Left lobe of liver (tissue), 2 donors: ENCODE data around the gene SENP5. TPM values are rescaled to one million over a fixed set of nuclear protein-coding genes. Genes with fewer than 3 reads are reported as not detected.
A peak's percentile ranks its signal among the peaks of the same experiment; 100 is the strongest.

ENCODE experiments used
- ATAC-seq: fragments of 200-7000 bp; cut with Tn5 transposase; one replicate; pipeline ENCODE4 v1.9.1; 2020; ENCODE audit warnings: mild to moderate bottlenecking, moderate library complexity
- DNase-seq: peaks from one replicate; pipeline ENCODE4 v3.0.0-alpha.2; 2020; ENCODE audit warnings: low spot score
- total RNA-seq: library from RNA; stranded (reverse); gene quantifications from one replicate; pipeline ENCODE4 v1.2.1, GENCODE V29; 2021
- donor health status: DM: no; HTN: no; CAD: no; lungs with moderate emphysema.
- donor health status: DM: no; HTN: yes; CAD: no.

SENP5 gene
- total RNA-seq, 1 donor from 2014 or later, result 12.2 TPM

DNA sequence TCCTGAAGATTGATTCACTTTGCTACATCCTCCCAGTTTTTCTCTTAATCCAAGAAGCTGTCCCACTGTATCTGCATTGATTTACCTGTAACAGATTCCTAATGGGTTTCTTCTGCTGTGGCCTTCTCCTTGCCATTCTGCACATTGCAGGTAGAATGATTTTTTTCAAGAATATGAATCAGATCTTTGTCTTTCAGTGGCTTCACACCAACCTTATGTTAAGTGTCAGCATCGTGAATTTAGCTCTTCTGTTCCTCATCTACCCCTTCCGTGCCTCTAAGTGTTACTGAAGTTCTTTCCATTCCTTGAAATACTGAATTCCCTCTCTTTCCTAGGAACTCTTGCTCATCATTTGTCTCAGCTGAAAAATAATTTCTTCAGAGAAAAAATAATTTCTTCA is 7.5 kb downstream of the SENP5 start:
- no peak for ATAC-seq
- DNase-seq, result no peak

DNA sequence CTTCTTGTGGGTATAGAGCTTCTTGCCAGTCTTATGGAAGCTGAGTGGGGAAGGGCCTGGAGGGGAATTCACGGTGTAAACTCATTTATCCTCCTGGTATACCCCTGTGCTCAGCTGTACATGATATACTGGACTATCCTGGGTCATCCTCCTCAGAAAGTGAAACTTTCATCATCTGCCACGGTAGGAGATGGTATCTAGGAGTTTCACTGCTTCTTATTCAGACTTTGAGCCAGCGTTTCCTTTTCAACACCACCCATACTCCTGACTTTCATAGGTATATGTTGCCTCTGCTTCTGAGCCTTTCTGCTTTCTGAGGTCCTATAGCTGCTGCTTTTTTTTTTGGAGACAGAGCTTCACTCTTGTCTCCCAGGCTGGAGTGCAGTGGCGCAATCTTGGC is 15.6 kb downstream of the SENP5 start:
- DNase-seq (no peak), ATAC-seq (no peak)

DNA sequence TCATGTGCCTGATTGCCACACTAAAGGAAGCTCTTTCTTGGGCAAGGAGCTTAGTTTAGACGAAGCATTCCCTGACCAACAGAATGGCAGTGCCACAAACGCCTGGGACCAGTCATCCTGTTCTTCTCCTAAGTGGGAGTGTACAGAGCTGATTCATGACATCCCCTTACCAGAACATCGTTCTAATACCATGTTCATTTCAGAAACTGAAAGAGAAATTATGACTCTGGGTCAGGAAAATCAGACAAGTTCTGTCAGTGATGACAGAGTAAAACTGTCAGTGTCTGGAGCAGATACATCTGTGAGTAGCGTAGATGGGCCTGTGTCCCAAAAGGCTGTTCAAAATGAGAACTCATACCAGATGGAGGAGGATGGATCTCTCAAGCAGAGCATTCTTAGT is 18.4 kb downstream of the SENP5 start:
- no peak for ATAC-seq
- DNase-seq, result no peak

DNA sequence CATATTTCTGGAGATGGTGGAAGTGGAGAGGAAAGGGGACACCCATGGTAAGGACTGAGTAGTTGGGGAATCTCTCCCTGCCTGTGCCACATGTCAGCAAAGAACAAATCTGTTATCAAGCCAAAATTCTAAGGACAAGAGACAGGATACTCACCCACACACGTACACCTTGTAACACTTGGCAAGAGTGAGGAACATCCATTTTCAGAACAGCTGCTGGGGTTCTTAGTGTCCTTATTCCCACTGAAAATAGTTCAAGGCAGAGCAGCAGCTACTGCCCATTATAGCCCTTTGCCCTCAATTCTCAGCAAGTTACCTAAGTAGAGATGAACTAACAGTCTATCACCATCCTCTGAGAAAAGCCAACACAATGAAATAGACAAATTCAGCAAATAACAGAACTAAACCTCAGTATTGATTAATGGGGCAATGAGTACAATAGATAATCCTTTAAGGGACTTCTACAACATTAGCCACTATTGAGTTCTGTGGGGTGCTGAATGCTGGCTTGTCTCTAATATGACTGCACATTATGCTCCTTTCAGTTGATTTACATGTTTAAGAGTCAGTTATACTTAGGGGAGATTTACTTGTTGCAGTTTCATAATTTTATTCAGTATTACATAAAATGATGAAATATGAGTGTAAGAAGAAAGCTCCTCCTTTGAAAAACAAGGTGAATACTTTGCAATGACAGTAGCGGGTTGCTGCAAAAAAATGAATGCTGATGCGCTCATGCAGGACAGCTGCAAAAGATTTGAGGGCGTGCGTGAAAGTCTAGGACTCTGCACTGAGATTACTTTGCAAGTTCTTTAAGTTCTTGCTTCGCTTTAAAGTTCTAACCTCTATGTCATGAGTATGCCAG is 22.4 kb downstream of the SENP5 start:
- no peak for DNase-seq

DNA sequence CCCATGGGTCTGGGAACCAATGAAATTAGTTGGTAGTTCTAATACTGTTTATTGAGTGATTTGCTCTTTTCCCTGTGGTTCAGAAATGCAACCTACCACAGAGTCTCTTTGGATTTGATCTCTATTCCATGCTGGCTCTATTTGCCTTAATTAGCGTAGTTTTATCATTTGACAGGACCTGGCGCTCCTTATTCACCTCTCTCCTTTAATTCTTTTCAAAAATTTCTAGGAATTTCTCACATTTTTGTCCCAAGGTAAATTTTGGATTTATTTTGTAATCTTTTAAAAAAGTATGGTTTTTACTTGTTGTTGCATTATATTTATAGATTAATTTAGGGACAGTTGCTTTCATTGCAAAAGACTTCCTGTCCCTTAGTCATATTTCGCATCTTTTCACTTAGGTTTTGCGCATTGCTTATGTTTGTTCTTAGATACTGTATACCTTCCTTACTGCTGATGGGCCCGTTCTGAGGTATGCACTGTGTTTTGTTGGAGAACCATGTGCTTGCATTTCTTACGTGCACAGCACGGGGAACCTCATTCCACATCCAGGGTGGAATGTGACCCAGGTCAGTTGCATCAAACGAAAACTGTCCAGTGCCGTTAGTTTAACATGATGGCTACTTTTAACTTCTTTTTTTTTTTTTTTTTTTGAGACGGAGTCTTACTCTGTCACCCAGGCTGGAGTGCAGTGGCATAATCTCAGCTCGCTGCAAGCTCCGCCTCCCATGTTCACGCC is 27.0 kb downstream of the SENP5 start:
- DNase-seq (no peak), ATAC-seq (no peak)

More for the DNA sequence above, 22.4 kb downstream of the SENP5 start:
- ATAC-seq, result no peak

DNA sequence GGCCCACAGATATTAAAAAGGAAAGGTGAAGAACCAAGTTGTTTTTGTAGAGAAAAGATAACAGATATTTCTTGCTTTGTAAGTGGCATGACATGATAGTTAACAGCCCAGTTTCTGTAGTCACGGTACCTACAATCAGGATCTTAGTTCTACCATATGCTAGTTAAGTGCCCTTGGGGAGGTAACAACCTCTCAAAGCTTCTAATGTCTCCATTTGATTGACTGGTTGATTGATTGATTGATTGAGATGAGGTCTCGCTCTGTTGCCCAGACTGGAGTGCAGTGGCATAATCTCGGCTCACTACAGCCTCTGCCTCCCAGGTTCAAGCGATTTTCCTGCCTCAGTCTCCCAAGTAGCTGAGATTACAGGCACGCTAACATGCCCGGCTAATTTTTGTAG is 28.5 kb downstream of the SENP5 start:
- no peak for ATAC-seq
- DNase-seq, result no peak

DNA sequence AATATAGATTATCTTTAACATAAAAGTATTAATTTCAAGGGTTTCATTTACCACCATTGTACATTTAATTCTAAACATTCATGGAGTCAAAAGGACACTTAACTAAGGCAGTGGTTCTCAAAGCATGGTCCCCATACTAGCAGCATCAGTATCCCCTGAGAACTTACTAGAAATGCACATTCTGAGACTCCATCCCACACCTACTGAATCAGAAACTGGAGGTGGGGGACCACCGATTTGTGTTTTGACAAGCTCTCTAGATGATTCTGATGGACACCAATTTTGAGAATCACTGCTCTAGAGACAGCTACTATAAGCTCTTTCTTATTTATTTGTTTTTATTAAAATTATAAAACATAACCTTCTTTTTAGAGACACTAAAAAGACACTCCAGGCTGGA is 34.0 kb downstream of the SENP5 start:
- DNase-seq, result no peak

DNA sequence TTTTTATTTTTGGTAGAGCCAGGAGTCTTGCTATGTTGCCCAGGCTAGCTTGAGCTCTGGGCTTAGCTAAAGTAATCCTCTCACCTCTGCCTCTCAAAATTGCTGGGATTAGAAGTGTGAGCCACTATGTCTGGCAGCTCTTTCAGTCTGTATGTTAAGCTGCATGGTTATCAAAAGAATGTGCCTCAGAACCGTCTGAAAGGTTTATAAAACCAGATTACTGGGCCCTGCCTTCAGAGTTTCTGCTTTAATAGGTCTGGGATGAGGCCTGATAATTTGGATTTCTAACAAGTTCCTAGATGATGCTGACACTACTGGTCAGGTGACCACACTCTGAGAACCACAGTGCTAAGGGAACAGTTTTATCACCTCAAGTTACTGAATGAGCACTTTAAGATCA is 34.6 kb downstream of the SENP5 start:
- ATAC-seq (no peak), DNase-seq (no peak)

More for the DNA sequence above, 34.0 kb downstream of the SENP5 start:
- no peak for ATAC-seq

DNA sequence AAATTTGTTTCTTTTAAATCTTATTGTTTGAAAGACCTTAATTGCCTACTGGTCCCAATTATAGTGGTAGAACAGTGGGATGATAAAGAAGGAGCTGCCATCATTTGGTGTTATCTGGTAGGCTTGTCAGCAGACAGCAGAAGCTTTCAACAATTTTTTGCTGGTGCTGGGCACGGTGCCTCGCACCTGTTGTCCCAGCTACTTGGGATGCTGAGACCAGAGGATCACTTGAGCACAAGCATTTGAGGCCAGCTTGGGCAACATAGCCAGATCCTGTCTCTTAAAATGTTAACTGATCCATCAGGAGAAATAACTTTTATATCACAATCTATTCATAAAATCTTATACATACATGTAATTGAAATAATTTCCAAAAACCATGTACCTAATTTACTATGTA is 36.0 kb downstream of the SENP5 start:
- ATAC-seq, result no peak
- no peak for DNase-seq

DNA sequence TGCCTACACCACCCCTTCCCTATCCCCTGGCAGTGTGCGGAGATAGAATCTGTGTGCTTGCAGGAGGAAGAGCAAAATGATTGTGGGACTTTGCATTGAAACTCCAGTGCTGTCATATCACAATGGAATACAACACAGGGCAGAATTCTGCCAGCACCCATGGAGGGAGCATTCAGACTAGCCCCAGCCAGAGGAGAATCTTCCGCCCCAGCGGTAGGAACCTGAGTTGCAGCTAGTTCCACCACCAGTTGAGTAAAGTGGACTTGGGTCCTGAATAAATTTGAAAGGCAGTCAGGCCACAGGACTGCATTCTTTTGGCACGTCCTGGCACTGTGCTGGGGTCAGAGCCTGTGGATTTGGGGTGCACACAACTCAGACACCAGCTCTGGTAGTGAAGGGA is 47.1 kb downstream of the SENP5 start:
- DNase-seq (no peak), ATAC-seq (no peak)

DNA sequence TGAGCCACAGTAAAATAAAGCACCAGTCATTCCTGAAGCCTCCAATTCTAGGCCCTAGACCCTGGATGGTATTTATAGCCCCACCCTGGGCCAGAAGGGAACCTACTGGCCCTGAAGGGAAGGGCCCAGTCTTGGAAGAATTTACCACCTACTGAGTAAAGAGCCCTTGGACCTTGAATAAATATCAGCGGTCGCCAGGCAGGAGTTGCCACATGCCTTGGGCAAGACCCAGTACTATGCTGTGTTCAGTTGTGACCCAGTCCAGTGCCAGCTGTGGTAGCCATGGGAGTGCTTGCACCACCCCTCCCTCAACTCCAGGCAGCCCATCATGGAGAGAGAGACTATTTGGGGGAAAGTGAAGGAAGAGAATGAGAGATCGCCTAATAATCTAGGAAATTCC is 47.7 kb downstream of the SENP5 start:
- DNase-seq (no peak), ATAC-seq (no peak)

DNA sequence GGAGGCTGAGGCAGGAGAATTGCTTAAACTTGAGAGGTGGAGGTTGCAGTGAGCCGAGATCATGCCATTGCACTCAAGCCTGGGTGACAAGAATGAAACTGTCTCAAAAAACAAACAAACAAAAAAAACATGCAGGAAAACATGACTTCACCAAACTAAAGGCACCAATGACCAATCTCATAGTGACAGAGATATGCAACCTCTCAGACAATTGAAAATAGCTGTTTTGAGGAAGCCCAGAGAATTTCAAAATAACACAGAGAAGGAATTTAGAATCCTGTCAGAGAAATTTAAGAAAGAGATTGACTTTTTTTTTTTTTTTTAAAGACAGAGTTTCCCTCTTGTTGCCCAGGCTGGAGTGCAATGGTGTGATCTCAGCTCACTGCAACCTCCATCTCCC is 48.5 kb downstream of the SENP5 start:
- no peak for DNase-seq
- no peak for ATAC-seq

DNA sequence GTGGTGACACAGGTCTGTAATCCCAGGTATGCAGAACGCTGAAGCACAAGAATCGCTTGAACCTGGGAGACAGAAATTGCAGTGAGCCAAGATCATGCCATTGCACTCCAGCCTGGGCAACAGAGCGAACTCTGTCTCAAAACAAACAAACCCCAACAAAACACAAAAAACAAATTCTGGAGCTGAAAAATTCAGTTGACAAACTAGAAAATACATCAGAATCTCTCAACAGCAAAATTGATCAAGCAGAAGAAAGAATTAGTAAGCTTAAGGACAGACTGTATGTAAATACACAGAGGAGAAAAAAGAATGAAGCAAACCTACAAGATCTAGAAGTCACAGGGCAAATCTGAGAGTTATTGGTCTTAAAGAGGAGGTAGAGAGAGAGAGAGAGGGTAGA is 49.3 kb downstream of the SENP5 start:
- ATAC-seq (no peak), DNase-seq (no peak)

DNA sequence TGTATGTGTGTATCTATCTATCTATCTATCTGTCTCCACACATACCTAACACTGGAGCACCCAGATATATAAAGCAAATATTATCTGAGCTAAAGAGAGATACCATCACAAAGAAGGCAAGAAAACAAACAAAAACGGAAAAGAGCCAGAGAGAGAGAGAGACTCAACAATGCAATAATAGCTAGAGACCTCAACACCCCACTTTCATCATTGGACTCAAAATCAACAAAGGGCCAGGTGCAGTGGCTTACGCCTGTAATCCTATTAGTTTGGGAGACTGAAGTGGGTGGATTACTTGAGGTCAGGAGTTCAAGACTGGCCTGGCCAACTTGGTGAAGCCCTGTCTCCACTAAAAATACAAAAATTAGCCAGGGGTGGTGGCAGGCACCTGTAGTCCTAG is 51.2 kb downstream of the SENP5 start:
- DNase-seq (no peak), ATAC-seq (no peak)

DNA sequence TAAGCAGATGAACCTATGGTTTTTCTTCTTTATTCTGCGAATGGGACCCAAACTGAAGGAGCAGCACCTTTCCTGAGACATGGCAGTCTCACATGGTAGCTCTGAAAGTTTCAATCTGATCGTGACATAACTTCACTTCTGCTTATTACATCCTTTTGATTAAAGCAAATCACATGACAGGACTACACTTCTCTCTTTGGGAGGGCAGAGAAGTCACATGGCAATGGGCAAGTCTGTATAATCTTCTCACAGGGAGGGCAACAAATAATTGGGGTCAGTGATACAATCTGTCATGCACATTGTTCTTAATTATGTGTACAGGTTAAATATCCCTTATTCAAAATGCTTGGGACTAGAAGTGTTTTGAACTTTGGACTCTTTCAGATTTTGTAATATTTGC is 53.0 kb downstream of the SENP5 start:
- ATAC-seq, result no peak
- no peak for DNase-seq

DNA sequence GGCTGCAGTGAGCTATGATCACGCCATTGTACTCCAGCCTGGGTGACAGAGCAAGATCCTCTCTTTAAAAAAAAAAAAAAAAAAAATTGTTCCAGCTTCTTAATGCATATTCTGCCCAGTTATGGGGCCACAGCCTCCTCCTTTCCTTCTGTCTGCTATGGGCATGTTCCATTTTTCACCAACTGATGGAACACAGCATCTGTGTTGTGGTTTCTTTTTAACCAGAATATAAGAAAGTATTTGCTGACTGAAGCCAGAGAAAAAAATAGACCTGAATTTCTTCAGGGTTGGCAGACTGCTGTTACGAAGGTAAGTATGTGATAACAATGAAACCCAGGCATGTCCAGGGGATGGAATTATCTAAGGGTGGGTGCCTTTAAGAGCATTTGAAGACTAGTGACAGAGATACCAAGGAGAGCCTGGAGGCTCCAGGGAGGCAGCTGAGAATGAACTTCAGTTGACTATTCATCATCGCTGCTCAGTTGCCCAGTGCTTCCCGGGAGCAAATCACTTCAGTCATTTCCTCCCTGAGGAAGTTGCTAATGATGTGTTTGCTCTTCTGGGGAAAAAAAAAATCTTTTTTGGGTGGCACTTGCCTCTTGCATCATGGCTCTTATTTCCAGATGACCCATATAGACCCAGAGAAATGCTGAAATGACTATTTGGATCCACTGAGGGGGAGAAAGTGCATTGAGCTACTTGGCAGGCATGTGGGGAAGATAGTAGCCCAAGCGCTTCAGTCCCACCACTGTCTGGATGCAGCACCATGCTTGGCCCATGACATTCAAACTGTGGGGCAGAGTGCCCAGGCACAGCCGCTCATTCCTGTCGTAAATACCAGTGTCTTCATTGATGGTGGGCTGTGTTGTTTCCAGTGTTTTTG is 60.1 kb downstream of the SENP5 start:
- ATAC-seq, result peak; percentile 30
- DNase-seq, result no peak

DNA sequence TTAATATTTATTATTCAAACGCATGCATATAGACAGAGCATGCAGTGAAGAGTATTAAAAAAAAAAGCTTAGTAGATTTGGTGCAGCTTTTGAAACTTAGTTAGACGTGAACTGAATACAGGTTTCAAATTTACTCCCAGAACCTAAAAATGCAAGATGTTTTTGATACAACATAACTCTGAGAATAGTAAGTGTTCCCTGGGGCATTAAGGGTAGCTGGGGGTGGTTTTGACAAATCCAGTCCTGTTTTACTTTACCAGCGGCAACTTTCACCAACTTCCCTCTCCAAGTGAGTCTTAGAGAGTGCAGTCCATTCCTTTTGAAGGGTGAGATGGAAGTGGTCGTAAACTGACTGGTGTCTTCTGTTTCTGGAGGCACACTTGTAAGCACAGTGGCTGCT is 63.4 kb downstream of the SENP5 start:
- no peak for DNase-seq

DNA sequence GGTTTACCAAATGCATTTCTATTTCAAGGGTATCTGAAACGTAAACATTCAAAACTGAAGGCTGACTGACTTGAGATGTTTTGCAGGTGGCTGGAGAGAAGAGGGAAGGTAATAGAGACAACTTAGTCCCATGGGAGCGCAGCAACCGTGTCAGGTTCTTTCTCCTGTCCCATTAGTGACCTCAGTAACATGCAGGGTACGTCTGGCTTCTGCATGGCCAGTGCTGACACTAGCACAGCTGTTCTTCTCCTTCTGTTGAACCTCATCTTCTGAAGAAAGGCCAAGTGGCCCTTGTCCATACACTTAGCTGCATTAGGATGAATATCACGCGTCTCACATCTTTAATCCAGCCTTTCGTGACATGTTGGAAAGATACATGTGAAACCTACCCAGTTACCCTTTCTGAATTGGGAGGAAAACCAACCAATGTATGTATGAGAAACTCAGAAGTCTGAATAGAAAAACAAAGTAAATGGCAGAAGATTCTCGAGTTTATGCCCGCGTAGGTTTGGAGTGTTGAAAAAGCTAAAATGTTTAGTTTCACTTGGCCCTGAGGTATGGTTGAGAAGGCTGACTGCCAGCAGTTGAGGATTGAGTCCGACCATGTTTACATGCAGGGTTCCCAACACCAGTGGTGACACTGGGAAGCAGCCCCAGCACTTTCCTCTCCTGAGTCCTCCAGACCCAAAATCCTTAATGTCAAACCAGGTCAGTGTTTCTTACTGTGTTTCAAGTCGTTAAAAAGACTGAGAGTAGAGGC is 64.3 kb downstream of the SENP5 start:
- ATAC-seq (no peak), DNase-seq (no peak)

More for the DNA sequence above, 63.4 kb downstream of the SENP5 start:
- no peak for ATAC-seq

DNA sequence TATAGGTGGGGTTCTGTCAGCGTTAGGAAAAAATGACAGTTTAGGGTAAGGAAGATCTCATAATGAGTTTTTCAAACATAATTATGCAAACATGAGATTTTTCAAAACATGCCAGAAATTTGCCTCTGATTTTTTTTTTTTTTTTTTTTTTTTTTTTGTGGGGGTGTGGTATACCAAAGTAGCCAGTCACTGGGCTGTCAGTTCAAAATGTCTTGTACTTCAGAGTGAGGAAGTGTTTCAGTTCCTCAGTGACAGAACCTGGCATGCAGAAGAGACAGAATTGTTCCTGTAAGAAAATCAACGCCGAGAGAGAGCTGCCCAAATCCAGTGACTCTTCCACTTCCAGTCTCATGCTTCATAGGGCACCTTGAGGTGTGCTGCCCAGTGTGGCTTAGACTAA is 64.9 kb downstream of the SENP5 start:
- DNase-seq (no peak), ATAC-seq (peak; percentile 12)

DNA sequence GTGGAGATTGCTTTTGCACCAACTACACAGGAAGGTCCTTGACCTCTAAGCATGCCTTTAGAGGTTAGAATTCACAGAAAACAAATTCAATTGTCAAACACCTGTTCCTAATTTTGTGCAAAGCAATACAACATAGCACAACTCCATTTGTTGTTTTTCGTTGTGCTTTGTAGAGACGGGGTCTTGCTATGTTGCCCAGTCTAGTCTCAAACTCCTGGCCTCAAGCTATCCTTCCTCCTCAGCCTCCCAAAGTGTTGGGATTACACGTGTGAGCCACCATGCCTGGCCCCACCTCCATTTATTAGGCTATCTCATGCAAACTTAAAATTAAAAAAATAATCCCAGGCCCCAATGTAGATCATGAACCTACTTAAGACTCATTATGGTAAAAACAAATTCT is 68.6 kb downstream of the SENP5 start:
- DNase-seq (no peak), ATAC-seq (no peak)

DNA sequence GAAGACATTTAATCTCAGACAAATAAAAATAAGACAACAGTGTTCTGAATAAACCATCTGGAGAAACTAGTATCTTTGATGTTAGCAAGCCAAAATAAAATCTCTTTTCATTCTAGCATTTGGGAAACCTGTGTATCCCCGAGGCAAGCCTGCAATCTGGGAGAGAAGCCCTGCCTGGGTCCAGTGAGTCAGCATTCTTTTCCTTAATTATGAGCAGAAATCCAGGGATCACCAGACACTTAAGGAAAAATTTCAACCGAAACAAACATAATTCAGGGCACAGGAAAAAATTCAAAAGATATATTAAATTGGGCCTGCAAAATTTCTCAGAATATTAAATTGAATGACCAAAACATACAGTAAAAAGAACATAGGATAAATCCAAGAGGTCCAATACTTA is 70.4 kb downstream of the SENP5 start:
- DNase-seq (no peak), ATAC-seq (no peak)
